ENCODE data around the gene PLVAP. TPM values are rescaled to one million over a fixed set of nuclear protein-coding genes. Genes with fewer than 3 reads are reported as not detected.
A peak's percentile ranks its signal among the peaks of the same experiment; 100 is the strongest.

Gene PLVAP
- total and polyA plus RNA-seq, 7 donors: 6.5 to 46.0 (median 16.2) TPM

GRCh38 chr19:17359905-17360800 is 17.0 kb downstream of the PLVAP start:
- DNase-seq (no peak), ATAC-seq (no peak)
- Histone ChIP-seq H3K4me3 (no peak overlapping the region), H3K9me3 (no peaks in the 10 kb centered on the region), H3K4me1 (no peaks in the 10 kb centered on the region), H3K36me3 (ENCODE audit: insufficient read depth in 1 of 2, low read depth in 1 of 2) (no peaks in the 10 kb centered on the region), H3K27me3 (ENCODE audit: insufficient read depth in 3 of 3, low read length in 2 of 3) (no peaks in the 10 kb centered on the region), H3K27ac (no peak overlapping the region)
- TF ChIP-seq CTCF (IDR thresholded peaks at IDR 0.05): no peak
- intact Hi-C loops (cut with DNase I): no loop called here
- WGBS, 3 donors: 79% methylated on average over 6 of the region's 6 CpGs

DNA sequence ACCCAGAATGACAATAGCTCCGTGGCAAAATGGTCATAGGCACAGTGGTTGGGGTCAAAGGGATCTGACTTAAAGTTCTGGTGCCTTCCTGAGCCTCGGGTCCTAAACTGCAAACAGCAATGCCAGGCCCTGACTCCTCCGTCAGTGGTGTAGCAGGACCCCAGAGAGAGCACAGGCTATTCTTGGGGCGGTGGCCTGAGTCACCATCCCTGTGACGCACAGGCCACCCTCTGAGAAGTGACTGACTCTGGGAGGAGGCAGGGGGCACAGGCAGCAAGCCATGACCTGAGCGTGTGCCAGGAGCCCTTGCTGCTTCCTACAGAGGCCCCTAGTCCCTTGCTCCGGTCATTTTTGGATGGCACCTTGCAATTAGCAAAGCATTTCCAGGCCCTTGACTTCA is 18.7 kb downstream of the PLVAP start:
- Histone ChIP-seq H3K4me1 (no peaks in the 10 kb centered on the region), H3K9me3 (no peaks in the 10 kb centered on the region), H3K27me3 (ENCODE audit: insufficient read depth in 3 of 3, low read length in 2 of 3) (no peaks in the 10 kb centered on the region), H3K36me3 (ENCODE audit: insufficient read depth in 1 of 2, low read depth in 1 of 2) (no peaks in the 10 kb centered on the region), H3K4me3 (no peak overlapping the region), H3K27ac (peak overlapping the region; percentile 46)
- ATAC-seq (peak in 3 of 4 donors; percentile 43 to 73 (median 70)), DNase-seq (peak in 1 of 2 donors; percentile 43)
- 55 to 59% (median 56%) methylated on average over 7 of the region's 7 CpGs for WGBS, 3 donors
- no peak for TF ChIP-seq CTCF (IDR thresholded peaks at IDR 0.05)
- intact Hi-C loops (cut with DNase I): no loop called here

GRCh38 chr19:17357724-17358123 is 19.4 kb downstream of the PLVAP start:
- H3K27ac ChIP-seq: peak overlapping the region; percentile 46
- no peak overlapping the region for H3K4me3 ChIP-seq
- DNase-seq (no peak), ATAC-seq (peak in 1 of 4 donors; percentile 42)
- H3K27me3 ChIP-seq (ENCODE audit: insufficient read depth in 3 of 3, low read length in 2 of 3): no peaks in the 10 kb centered on the region
- WGBS, 3 donors: 57 to 65% (median 57%) methylated on average over 10 to 11 of the region's 11 CpGs
- no peaks in the 10 kb centered on the region for H3K4me1 ChIP-seq
- H3K9me3 ChIP-seq: no peaks in the 10 kb centered on the region
- TF ChIP-seq CTCF (IDR thresholded peaks at IDR 0.05): no peak
- intact Hi-C loops (cut with DNase I): no loop called here
- no peaks in the 10 kb centered on the region for H3K36me3 ChIP-seq (ENCODE audit: insufficient read depth in 1 of 2, low read depth in 1 of 2)

- no peaks in the 10 kb centered on the region for H3K9me3 ChIP-seq
- no peaks in the 10 kb centered on the region for H3K4me1 ChIP-seq
- intact Hi-C loops (cut with DNase I): no loop called here
- ATAC-seq (no peak), DNase-seq (no peak)
- no peak for TF ChIP-seq CTCF (IDR thresholded peaks at IDR 0.05)
- WGBS, 3 donors: 80 to 87% (median 87%) methylated on average over 7 of the region's 7 CpGs
- H3K27me3 ChIP-seq (ENCODE audit: insufficient read depth in 3 of 3, low read length in 2 of 3): no peaks in the 10 kb centered on the region
- H3K27ac ChIP-seq: peak overlapping the region; percentile 46
- no peaks in the 10 kb centered on the region for H3K36me3 ChIP-seq (ENCODE audit: insufficient read depth in 1 of 2, low read depth in 1 of 2)
- H3K4me3 ChIP-seq: no peak overlapping the region
Observed at GRCh38 chr19:17357078-17357666, 20.0 kb downstream of the PLVAP start.

Measured in psoas muscle (tissue), 8 donors.